Measurements from ENCODE around the gene SMYD3.
"Not testable (repeated sequence)": the region's sequence is repeated elsewhere in the genome, so short reads cannot be mapped to it uniquely, and the experiment has no call there.

The SMYD3 gene

DNA sequence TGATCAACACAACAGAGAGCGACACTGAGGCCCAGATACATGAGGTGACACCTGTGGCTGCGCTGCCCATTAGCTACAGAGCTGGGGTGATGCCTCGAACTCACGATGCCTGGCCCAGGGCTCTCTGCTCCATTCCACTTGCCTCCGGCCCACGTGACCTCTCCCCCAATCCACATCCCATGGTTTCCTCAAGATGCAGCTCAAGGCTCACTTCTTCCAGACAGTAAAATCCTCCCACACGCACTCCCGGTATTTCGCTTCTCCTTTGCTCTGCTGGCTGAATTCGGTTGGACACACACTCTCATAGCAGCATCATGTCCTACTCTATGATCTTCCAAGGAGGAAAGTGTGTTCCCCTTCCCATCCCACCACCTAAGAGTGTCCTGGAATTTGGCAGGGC lies 679.8 kb downstream of the SMYD3 start:
- in situ Hi-C loops (cut with HindIII; ENCODE audit: low pct_ligation_motif_present, low pct_unique_long_range_greater_than_20kb, low sequenced_read_pairs): no loop called here

DNA sequence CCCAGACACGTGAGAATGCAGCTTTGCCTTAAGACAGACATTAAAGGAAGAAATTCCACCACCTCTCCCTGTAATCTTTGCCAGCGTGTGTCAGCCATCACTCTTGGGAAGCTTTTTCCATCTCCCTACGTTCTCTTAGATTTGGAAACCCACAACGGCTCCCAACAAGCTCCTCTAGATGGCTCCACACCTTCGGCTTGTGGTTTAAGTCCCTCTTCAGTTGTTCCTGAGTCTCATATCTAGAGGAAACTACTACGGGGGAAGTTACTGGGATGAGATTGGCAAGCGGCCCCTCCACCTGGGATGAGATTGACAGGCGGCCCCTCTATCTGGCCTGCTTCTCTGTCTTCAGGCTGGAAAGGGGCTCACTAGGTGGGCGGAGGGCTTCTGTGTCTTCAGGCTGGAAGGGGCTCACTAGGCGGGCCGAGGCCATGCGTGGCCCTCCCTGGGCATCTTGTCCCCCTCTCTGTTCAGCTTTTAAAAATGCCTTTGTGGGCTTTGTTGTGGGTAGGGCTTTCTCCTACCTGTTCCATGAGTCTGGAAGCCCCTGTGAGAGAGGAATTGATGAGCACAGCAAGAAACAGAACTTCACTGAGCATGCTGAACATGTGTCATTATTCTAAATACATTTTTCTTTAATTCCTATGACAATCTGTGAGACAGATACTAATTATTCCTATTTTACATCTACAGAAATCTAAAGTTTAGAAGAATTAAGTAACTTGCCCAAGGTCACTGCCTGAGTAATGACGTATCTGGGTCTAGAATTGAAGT lies 681.8 kb downstream of the SMYD3 start:
- no peak for DNase-seq
- in situ Hi-C loops (cut with HindIII; ENCODE audit: low pct_ligation_motif_present, low pct_unique_long_range_greater_than_20kb, low sequenced_read_pairs): no loop called here

More for the DNA sequence above, 679.8 kb downstream of the SMYD3 start:
- no peak for DNase-seq

DNA sequence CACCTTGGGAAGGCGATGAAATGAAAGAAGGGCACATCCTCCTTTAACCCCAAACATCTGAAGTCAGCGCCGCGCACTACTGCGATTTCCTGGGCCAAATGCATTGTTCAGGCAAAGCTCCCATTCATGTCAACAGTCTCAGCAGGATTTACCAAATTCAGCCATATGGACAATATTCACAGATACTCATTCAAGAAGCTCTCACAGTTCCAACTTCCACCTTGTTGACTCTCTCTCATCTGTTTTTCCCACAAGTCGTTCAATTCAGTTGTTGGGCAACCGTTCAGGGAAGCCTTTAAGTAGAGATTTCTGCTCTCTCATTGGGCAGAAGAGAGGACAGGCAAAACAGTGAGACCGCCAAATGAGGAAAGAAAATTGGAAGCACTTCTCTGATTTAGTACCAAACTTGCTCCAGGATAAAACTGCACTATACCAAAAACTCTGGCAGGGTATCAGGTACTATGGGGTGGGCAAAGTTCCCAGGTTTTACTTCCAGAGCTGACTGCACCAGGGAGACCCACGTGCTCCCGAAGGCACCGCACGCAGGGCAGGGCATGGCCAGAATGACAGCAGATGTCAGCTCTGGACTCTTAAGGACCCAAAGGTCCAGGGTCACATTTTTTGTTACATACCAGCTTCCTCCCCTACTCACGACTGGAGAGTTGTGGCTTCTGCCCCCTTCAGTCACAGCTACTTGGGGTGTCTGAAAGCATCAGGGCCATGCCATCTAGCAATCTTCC lies 683.5 kb downstream of the SMYD3 start:
- in situ Hi-C loops (cut with HindIII; ENCODE audit: low pct_ligation_motif_present, low pct_unique_long_range_greater_than_20kb, low sequenced_read_pairs): no loop called here
- no peak for DNase-seq

DNA sequence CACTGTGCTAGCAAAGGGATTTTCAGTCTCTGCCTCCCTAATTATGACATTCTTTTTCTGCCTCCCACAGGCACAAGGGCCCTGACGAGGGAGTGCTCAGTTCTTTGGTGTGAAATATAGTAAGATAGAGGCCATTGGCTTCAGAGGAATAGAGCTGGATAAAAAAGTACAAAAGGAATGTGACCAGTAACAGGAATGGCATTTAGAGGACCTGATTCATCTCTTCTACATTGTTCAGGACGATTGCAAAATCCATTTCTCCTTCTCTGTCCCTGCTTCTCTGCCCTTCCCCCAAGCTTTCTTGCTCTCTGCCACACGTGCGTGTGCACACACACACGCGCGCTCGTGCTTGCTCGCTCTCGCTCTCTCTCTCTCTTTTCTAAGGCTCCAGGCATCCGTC lies 684.1 kb downstream of the SMYD3 start:
- DNase-seq: peak; percentile 92
- in situ Hi-C loops (cut with HindIII; ENCODE audit: low pct_ligation_motif_present, low pct_unique_long_range_greater_than_20kb, low sequenced_read_pairs): no loop called here

DNA sequence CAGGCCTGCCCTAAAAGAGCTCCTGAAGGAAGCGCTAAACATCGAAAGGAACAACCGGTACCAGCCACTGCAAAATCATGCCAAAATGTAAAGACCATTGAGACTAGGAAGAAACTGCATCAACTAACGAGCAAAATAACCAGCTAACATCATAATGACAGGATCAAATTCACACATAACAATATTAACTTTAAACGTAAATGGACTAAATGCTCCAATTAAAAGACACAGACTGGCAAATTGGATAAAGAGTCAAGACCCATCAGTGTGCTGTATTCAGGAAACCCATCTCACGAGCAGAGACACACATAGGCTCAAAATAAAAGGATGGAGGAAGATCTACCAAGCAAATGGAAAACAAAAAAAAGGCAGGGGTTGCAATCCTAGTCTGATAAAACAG lies 688.7 kb downstream of the SMYD3 start:
- in situ Hi-C loops (cut with HindIII; ENCODE audit: low pct_ligation_motif_present, low pct_unique_long_range_greater_than_20kb, low sequenced_read_pairs); DNase-seq: not testable (repeated sequence)

DNA sequence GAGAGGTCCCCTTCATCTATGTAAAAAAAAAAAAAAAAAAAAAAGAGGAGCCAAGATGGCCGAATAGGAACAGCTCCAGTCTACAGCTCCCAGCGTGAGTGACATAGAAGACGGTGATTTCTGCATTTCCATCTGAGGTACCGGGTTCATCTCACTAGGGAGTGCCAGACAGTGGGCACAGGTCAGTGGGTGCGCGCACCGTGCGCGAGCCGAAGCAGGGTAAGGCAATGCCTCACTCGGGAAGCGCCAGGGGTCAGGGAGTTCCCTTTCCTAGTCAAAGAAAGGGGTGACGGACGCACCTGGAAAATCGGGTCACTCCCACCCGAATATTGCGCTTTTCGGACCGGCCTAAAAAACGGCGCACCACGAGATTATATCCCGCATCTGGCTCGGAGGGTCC lies 690.6 kb downstream of the SMYD3 start:
- in situ Hi-C loops (cut with HindIII; ENCODE audit: low pct_ligation_motif_present, low pct_unique_long_range_greater_than_20kb, low sequenced_read_pairs); DNase-seq: not testable (repeated sequence)

DNA sequence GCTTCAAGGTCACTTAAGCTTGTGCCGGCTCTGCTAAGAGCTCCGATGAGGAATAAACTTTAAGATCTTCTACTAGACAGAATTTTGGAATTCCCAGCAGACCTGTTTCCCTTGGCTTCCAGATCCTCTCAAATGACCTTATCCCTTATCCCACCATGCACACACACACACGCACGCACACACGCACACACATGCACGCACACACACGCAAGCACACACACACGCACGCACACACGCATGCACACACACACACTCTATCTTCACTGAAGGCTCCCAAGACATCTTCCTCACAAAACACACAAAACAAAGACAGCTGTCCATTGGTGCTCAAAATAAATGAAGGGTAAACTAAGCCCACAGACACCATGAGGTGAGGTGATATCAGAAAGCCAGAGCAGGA lies 692.4 kb downstream of the SMYD3 start:
- DNase-seq: no peak
- in situ Hi-C loops (cut with HindIII; ENCODE audit: low pct_ligation_motif_present, low pct_unique_long_range_greater_than_20kb, low sequenced_read_pairs): no loop called here

DNA sequence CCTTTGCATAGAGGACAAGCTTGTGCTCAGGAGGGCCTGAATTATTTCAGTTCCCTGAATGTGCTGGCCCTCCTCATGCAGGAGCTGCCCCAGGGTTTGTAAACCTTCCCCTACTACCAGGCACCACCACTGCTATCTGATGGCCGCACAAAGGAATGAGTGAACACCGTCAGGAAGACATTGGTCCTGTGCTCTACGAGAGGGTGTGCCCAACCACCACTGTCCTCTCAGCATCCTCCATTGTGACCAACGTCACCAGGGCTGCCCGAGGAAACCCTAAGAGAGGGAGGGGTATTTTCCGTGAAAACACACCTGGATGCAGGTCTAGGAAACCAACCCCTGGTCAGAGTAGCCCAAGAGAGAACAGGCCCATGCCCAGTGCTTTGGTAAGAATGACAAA lies 694.8 kb downstream of the SMYD3 start:
- DNase-seq: no peak
- in situ Hi-C loops (cut with HindIII; ENCODE audit: low pct_ligation_motif_present, low pct_unique_long_range_greater_than_20kb, low sequenced_read_pairs): no loop called here

DNA sequence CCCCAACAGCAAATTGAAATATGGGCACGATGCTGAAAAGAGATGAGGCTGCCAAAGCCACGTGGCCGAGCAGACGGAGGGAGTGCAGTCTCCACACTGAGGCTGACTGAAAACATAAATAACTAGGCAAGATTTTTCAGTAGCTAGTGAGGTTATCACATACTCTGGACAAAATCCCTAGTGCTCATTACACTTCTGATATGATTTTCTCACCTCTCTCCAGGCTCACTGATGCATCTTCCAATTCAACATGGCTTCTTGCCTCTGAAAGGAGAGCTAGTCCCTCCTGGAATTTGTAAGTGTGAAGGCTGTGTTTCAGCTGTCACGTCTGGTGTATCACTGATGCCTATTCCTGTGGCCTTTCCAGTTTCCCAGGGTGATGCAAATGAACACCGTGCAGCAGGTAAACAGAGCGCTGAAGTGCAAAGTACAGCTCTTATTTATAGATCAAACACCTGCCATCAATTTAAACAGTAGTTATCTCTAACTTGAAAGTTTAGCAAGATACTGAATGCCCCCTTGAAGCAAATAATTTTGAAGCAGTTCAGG lies 696.2 kb downstream of the SMYD3 start:
- in situ Hi-C loops (cut with HindIII; ENCODE audit: low pct_ligation_motif_present, low pct_unique_long_range_greater_than_20kb, low sequenced_read_pairs): no loop called here
- DNase-seq: no peak

DNA sequence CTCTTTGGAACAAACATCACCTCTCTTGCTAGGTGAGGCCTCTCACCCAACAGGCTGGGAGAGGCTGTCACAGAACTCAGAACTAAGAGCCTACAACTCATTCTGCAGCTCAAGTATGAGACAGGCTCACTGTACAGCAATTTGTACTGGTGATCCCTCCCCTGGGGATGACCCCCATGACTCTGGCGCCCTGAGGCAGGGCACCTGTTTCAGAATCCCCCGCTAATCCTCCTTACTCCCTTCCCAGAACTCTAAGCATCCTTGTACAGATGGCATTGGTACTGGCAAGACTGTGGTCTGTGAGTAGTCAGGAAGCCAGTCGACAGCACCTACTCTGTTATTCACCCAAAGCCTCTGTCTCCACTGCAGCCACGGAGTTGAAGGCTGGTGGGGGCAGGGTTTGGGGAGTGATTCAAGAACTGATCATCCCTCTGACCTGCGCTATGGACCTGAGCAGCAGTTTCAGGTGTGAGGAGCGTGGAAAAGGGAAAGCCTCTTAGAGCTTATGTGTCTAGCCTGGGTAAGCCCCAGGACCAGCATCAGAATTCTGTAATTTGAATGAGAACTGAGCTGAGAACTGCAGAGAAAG lies 696.8 kb downstream of the SMYD3 start:
- in situ Hi-C loops (cut with HindIII; ENCODE audit: low pct_ligation_motif_present, low pct_unique_long_range_greater_than_20kb, low sequenced_read_pairs): no loop called here
- no peak for DNase-seq

DNA sequence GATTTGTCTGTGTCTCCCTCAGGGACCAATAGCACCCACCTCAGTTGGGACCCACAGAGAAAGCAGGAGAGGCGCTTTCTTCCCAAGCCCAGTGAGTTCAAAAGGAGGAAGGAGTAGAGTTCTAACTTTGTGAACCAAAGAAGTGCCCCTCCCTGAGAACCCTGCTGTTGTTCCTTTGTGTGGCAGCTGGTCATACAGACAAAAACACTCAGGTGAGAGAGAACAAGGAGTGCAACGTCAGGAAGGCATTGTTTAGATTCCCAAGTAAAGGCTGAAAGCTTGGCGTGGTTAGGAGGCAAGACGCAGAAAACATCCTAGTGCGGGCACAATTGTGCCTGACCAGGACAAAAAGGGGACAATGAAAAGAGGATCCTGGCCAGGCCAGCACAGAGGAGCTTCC lies 697.7 kb downstream of the SMYD3 start:
- no peak for DNase-seq
- in situ Hi-C loops (cut with HindIII; ENCODE audit: low pct_ligation_motif_present, low pct_unique_long_range_greater_than_20kb, low sequenced_read_pairs): no loop called here

DNA sequence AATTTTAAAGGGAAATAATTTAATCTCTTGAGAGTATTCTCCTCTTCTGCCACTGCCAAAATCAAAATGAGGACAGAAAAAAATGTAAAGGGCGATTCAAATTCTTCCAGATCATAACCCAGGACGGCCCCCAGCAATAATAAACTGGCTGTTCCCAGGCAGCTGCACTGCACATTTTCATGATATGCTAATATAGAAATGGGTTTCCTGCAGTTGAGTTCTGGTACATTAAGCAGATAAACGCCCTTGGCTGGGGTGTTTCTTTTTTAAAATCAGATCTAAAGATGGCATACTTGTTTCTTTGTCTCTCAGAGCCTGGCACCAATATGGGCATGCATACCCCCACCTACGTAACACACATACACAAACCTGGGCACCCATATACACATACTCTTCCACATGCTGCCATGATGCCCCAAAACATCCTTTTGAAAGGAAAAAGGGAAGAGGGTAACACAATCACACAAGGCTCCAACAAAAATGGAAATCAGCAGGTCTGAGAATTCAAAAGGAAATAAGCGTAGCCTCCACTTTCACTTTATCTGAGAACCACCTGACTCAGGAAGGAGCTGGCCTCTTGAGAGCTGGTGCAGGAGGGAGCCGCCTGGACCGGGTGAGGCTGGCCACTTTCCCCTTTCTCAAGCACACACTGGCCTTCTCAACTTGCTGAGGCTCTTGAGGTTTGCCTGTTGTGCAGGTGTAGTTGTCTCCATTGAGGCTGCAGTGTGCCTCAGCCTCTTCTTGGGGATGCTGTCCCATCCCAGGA lies 698.9 kb downstream of the SMYD3 start:
- in situ Hi-C loops (cut with HindIII; ENCODE audit: low pct_ligation_motif_present, low pct_unique_long_range_greater_than_20kb, low sequenced_read_pairs): no loop called here
- DNase-seq: no peak

DNA sequence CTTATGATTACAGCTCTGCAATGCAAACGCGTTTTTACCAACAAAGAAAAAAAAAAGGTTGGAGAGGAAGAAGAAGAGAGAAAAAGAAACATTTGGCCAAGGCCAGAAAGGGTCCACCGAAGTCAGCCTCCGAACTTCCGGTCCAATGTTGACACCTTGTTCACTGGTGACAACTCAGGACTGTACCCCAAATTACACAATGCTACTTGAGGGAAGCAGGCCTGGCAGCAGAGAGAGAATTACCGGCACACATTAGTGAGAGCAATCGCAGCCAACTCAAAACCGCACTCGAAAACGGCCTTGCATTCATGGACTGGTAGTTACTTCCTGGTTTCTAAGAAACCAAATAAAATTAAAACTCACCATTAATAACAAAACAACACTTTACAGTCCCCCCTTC lies 699.8 kb downstream of the SMYD3 start:
- in situ Hi-C loops (cut with HindIII; ENCODE audit: low pct_ligation_motif_present, low pct_unique_long_range_greater_than_20kb, low sequenced_read_pairs): no loop called here
- no peak for DNase-seq

DNA sequence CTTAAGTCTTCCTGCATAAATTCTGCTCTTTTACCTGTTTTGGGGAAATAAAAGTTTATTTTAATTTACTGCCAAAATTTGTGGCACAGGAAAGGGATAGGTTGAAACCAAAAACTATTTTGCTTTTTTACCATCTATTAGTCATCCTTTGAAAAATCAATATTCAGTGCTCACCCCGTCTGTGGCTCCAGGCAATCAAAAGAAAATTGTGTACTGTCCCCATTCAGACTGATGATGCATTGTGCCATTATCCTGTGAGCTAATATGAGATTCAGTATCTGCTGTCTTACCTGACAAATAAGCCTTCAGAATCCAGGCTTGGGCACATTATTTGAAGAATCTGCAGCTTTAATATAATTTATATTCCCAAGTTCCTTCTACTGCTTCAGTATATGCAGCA lies 701.5 kb downstream of the SMYD3 start:
- DNase-seq: no peak
- in situ Hi-C loops (cut with HindIII; ENCODE audit: low pct_ligation_motif_present, low pct_unique_long_range_greater_than_20kb, low sequenced_read_pairs): no loop called here

DNA sequence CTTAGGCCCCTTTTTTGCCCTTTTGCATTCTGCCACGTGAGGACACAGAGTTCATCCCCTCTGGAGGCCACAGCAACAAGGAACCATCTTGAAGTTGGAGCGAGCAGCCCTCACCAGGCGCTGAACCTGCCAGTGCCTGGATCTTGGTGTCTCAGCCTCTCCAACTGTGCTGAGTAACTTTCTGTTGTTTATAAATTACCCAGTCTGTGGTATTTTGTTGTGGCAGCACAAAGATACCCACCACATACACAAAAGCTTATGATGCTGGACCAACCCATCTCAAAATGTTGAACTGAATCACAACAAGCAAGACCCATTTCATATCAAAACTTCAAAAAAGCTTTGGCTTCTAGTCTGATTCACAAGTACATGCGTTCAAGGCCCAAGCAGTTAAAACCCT lies 702.4 kb downstream of the SMYD3 start:
- in situ Hi-C loops (cut with HindIII; ENCODE audit: low pct_ligation_motif_present, low pct_unique_long_range_greater_than_20kb, low sequenced_read_pairs): no loop called here
- no peak for DNase-seq

DNA sequence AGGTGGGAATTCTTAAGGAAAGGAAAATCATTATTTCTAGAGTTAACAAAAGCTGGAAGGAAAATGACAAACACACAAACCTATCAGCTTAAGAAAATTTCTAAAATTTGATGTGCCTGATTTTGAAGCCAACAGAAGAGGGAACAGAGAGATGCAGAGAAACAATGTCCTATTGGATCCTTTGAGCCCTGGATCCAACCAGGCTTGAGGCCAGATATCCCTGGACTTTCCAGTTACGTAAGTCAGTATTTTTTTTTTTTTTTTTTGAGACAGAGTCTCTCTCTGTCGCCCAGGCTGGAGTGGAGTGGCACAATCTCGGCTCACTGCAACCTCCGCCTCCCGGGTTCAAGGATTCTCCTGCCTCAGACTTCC lies 703.4 kb downstream of the SMYD3 start:
- in situ Hi-C loops (cut with HindIII; ENCODE audit: low pct_ligation_motif_present, low pct_unique_long_range_greater_than_20kb, low sequenced_read_pairs): no loop called here
- no peak for DNase-seq

DNA sequence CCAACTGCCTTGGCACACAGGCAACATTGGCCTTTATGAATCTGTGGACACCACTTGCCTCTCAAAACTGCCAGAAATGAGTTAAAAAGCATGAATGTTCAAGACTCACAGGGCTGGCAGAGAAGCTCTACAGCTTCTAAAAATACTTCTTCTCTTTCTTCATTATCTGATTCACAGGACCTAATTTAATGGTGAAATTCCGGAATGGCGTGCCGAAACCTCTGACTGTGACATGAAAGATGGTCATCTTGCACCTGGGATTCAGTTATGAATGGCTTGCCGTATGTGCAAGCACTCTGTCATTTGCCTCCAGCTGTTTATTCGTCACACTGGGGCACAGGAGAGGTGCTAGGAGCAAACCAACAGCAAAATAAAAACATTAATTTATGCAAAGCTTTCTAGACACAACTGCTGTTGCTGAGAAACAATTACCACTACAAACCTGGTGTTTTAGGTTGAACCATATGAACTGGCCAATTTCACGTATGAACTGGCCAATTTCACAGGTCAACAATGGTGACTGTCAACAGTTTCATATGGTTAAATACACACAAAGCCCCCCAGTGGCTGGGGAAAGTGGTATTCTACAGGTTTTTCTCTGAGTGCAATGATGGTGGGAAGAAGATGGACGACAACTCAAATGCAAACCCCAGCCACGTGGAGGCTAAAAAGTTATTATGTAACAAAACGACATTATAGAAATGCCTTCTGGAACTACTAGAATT lies 704.0 kb downstream of the SMYD3 start:
- no peak for DNase-seq
- in situ Hi-C loops (cut with HindIII; ENCODE audit: low pct_ligation_motif_present, low pct_unique_long_range_greater_than_20kb, low sequenced_read_pairs): no loop called here

DNA sequence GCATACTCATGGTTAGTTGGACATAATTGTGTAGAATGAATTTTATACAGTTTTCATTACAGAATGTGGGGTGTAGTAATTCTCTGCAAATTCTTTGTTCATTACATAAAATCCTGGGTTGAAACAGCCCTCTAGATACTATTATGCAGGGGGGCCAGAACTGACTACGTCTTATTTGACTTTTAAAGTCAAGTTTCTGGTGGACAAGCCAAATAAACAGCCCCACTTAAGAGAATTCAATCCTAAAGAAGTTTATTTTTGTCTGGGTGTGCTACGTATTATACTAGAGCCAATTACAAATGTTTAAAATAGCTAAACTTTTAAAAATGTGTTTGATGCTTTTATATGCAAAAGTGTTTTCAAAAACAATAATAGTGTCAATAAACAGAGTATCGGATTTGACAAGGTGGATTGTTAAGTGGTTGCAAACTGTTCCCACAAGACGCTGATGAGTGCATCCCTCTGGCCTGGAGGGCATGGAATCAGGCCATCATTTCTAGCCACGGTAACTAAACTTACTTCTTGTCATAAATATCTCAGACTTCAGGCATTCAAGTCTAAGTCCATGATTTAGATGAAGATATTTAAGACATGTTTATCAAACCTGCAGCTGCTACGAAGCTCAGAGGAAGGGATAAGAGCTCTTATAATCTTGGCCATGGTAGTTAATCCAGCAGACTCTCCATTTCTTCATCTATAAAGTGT lies 706.0 kb downstream of the SMYD3 start:
- no peak for DNase-seq
- in situ Hi-C loops (cut with HindIII; ENCODE audit: low pct_ligation_motif_present, low pct_unique_long_range_greater_than_20kb, low sequenced_read_pairs): no loop called here

All from ACHN (cell line).